SU-DHL-6 (cell line): ENCODE measurements around the gene PLRG1.

ENCODE experiments used
- H2AFZ ChIP-seq: fragments of 200-600 bp; sonication (generic); 2 replicates; pipeline ENCODE4 v1.6.1; 2014; ENCODE audit warnings: low read depth, mild to moderate bottlenecking, moderate library complexity, mixed read lengths, antibody characterized with exemption, low read length; ENCODE audit not compliant: severe bottlenecking
- H3F3A ChIP-seq: fragments of 200-600 bp; shearing (Covaris generic); 2 replicates; pipeline ENCODE4 v1.6.0; 2016; ENCODE audit warnings: antibody characterized with exemption, mild to moderate bottlenecking; ENCODE audit not compliant: insufficient read depth
- H3K27ac ChIP-seq: fragments of 200-600 bp; sonication (generic); 2 replicates; pipeline ENCODE4 v1.5.1; 2016; ENCODE audit warnings: low read depth, mild to moderate bottlenecking, low read length, moderate library complexity, mixed read lengths
- H3K27me3 ChIP-seq: fragments of 200-600 bp; sonication (generic), shearing (Covaris generic); 2 replicates; pipeline ENCODE4 v1.6.0; 2014; ENCODE audit warnings: mild to moderate bottlenecking, low read length
- H3K36me3 ChIP-seq: fragments of 200-600 bp; sonication (generic); 2 replicates; pipeline ENCODE4 v1.6.1; 2014; ENCODE audit warnings: mild to moderate bottlenecking, low read length, mixed read lengths
- H3K4me2 ChIP-seq: fragments of 300-600, 200-600 bp; shearing (Covaris generic), sonication (generic); 2 replicates; pipeline ENCODE4 v1.6.0; 2014; ENCODE audit warnings: low read length, low read depth, mild to moderate bottlenecking; ENCODE audit not compliant: poor library complexity, severe bottlenecking
- H3K4me3 ChIP-seq: fragments of 200-600 bp; sonication (generic); 2 replicates; pipeline ENCODE4 v1.5.1; 2014; ENCODE audit warnings: antibody characterized with exemption, low read length, mild to moderate bottlenecking, mixed read lengths; ENCODE audit not compliant: insufficient read depth, poor library complexity, severe bottlenecking
- H3K79me2 ChIP-seq: fragments of 200-600 bp; sonication (generic); 2 replicates; pipeline ENCODE4 v1.6.1; 2014; ENCODE audit warnings: mild to moderate bottlenecking, low read length, moderate library complexity; ENCODE audit not compliant: insufficient read depth
- H3K9ac ChIP-seq: fragments of 200-600 bp; sonication (generic); 2 replicates; pipeline ENCODE4 v1.7.0; 2014; ENCODE audit warnings: mild to moderate bottlenecking, low read length
- H3K9me2 ChIP-seq: fragments of 200-600 bp; sonication (generic); replicated peaks from 2 replicates; pipeline ENCODE4 v1.6.1; 2014; ENCODE audit warnings: low read length; ENCODE audit not compliant: insufficient read depth
- H3K9me3 ChIP-seq: fragments of 200-600 bp; sonication (generic); 2 replicates; pipeline ENCODE4 v1.6.1; 2014; ENCODE audit warnings: low read length, mixed read lengths; ENCODE audit not compliant: insufficient read depth
- H4K20me1 ChIP-seq: fragments of 200-600 bp; sonication (generic); 2 replicates; pipeline ENCODE4 v1.6.1; 2014; ENCODE audit warnings: low read depth, mild to moderate bottlenecking, antibody characterized with exemption, low read length, moderate library complexity, mixed read lengths
- CTCF ChIP-seq: fragments of 200-600 bp; sonication (generic); IDR thresholded peaks from one replicate; pipeline ENCODE4 v1.5.1; 2017; ENCODE audit warnings: antibody characterized with exemption, mild to moderate bottlenecking, low read length, moderate library complexity; ENCODE audit not compliant: insufficient read depth, poor library complexity, severe bottlenecking
- EZH2phosphoT487 ChIP-seq: fragments of 200-600 bp; sonication (generic), shearing (Covaris generic); conservative IDR thresholded peaks from 2 replicates; pipeline ENCODE4 v1.6.1; 2018; ENCODE audit warnings: mild to moderate bottlenecking, antibody characterized with exemption, low read length, moderate library complexity, mixed read lengths

The PLRG1 gene

GRCh38 chr4:154564311-154564710, 14.1 kb upstream of the PLRG1 start:
- no peak overlapping the region for H3K9ac ChIP-seq
- no peaks in the 10 kb centered on the region for H3K9me2 ChIP-seq
- no peak overlapping the region for H3K4me3 ChIP-seq
- no peaks in the 10 kb centered on the region for H3K36me3 ChIP-seq
- H2AFZ ChIP-seq, result no peak overlapping the region
- H4K20me1 ChIP-seq, result no peaks in the 10 kb centered on the region
- no peaks in the 10 kb centered on the region for H3K27me3 ChIP-seq
- no peaks in the 10 kb centered on the region for H3K79me2 ChIP-seq
- no peak overlapping the region for H3K27ac ChIP-seq
- TF ChIP-seq EZH2phosphoT487, result no peak
- TF ChIP-seq CTCF, result no peak
- H3F3A ChIP-seq, result no peaks in the 10 kb centered on the region
- H3K4me2 ChIP-seq, result no peak overlapping the region
- H3K9me3 ChIP-seq, result no peaks in the 10 kb centered on the region

- Histone ChIP-seq H3K4me2 (no peak within 1 kb of the TSS), H3K27me3 (no peaks in the 10 kb centered on the region), H2AFZ (no peak within 1 kb of the TSS), H3K36me3 (no peaks in the 10 kb centered on the region), H4K20me1 (no peaks in the 10 kb centered on the region), H3K79me2 (no peaks in the 10 kb centered on the region), H3K27ac (no peak within 1 kb of the TSS), H3K9me2 (no peaks in the 10 kb centered on the region), H3F3A (no peaks in the 10 kb centered on the region), H3K9ac (no peak within 1 kb of the TSS), H3K4me3 (no peak within 1 kb of the TSS), H3K9me3 (no peaks in the 10 kb centered on the region)
- TF ChIP-seq EZH2phosphoT487, result no peak
These were observed 12.6 kb upstream of the PLRG1 start, which contains the start of gene FGB for GRCh38 chr4:154562697-154563254. Gene FGB, plus strand, starts transcription at chr4:154563011. Its CDS starts 8 bp downstream, at chr4:154563019.

GRCh38 chr4:154560824-154561231, 10.6 kb upstream of the PLRG1 start:
- Histone ChIP-seq H3K9me3 (no peaks in the 10 kb centered on the region), H3K4me2 (no peak overlapping the region), H3K27ac (no peak overlapping the region), H3K27me3 (no peaks in the 10 kb centered on the region), H3K36me3 (no peaks in the 10 kb centered on the region), H2AFZ (no peak overlapping the region), H3K4me3 (no peak overlapping the region), H3K9ac (no peak overlapping the region), H3K79me2 (no peaks in the 10 kb centered on the region), H3K9me2 (no peaks in the 10 kb centered on the region), H3F3A (no peaks in the 10 kb centered on the region), H4K20me1 (no peaks in the 10 kb centered on the region)
- TF ChIP-seq CTCF (no peak), EZH2phosphoT487 (no peak)

- H3K27ac ChIP-seq, result no peak overlapping the region
- TF ChIP-seq EZH2phosphoT487 (no peak), CTCF (no peak)
- H3K9me2 ChIP-seq, result no peaks in the 10 kb centered on the region
- H4K20me1 ChIP-seq, result no peaks in the 10 kb centered on the region
- no peaks in the 10 kb centered on the region for H3F3A ChIP-seq
- H3K27me3 ChIP-seq, result no peaks in the 10 kb centered on the region
- no peak overlapping the region for H3K4me3 ChIP-seq
- no peaks in the 10 kb centered on the region for H3K36me3 ChIP-seq
- no peak overlapping the region for H3K9ac ChIP-seq
- H3K9me3 ChIP-seq, result no peaks in the 10 kb centered on the region
- H2AFZ ChIP-seq, result no peak overlapping the region
- no peaks in the 10 kb centered on the region for H3K79me2 ChIP-seq
- no peak overlapping the region for H3K4me2 ChIP-seq
These were observed 10.2 kb upstream of the PLRG1 start for GRCh38 chr4:154560419-154560801.
